HG02678 (cell line): ENCODE data around the gene RELA.

Experiments used
- ATAC-seq: cut with Tn5 transposase; IDR thresholded peaks from one replicate; pipeline ENCODE4 v1.9.1; 2021; ENCODE audit warnings: mild to moderate bottlenecking, moderate library complexity; ENCODE audit not compliant: unreplicated experiment

RELA gene

DNA sequence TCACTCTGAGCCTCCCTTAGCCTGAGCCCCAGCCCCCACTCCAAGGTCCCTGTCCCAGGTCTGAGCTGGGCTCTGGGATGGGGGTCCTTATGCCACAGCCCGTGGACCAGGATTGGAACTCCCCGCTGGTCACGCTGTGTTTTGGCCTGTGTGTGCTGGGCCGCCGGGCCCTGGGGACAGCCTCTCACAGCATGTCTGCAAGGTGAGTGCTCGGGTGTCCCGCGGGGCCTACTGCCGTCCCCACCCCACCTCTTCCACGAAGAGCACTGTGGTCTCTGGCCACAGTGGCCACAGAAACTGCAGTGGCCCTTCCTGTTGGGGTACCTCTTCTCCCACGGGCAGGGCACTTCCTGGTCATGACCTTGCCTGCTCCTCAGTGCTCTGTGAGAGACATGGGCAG, 28.3 kb downstream of the RELA start:
- ATAC-seq = no peak

DNA sequence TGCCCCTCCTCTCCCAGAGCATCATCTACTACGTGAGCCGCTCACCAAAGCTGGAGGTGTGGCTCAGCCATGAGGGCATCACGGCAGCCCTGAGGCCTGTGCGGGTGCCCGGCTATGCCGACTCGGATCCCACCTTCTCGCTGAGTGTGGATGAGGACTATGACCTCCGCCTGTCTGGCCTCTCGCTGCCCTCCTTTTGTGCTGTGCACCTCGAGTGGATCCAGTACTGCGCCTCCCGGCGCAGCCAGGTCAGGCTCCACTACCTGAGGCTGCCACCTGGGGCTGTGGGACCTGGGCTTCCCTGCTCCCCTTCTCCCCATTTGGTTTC, 28.6 kb downstream of the RELA start:
- no peak for ATAC-seq

DNA sequence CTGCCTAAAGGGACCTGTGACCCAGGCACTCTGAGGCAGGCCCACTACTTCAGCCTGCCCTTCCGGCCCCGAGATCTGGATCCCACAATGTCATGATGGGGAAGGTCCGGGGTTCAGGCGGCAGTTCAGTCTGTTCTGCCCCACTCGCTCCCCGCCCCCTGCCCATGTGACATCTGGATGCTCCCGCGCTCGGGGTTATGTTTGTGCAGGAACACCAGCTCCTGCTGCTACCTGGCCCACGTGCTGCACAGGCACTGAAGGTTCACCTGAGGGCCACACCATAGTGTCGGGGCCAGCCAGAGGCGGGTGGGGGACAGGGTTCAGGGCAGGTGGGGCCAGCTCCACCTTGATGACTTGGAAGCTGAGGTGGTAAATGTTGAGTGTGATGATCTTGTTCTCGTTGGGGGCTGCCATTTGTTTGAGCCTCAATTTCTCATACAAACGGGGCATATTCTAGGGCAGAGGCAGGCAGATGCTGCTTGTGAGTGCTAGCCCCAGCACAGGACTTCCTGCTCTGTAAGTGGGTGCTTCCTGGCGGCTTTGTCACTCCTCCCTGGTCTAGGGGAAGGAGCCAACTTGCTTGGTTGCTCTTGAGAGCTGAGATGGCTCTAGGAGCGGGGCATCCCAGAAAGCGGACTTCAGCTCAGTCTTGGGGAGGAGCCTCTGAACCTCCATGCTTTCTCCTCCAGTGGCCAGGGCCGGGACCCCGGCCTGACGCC, 29.2 kb downstream of the RELA start:
- ATAC-seq = no peak

DNA sequence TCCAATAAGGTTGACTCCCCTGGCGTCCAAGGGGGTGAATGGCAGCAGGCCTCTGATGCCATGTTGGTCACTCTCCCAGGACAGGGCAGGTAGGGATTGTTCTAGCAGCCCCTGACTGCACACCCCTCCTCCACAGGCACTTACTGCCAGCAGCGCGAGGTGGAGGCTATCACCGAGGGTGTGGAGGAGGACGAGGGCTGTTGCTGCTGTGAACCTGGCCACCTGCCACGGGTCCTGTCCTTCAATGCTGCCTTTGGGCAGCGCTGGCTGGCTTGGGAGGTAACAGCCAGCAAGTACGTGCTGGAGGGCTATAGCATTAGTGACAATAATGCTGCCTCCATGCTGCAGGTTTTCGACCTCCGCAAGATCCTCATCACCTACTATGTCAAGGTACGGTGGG, 32.5 kb downstream of the RELA start:
- ATAC-seq = no peak

DNA sequence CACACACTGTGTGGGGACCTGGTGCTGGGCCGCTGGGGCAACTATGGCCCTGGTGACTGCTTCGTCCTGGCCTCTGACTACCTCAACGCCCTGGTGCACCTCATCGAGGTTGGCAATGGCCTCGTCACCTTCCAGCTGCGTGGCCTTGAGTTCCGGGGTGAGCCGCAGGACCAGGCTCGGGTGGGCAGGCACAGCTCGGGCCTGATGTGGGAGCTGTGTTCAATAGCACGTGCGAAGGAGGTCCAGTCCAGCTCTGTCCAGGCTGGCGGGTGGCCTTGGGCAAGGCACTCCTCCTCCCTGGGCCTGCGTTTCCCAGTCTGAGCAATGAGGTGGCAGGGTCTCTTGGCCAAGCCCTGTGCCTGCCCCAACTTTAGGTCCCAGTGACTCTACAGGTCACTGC, 33.1 kb downstream of the RELA start:
- no peak for ATAC-seq

DNA sequence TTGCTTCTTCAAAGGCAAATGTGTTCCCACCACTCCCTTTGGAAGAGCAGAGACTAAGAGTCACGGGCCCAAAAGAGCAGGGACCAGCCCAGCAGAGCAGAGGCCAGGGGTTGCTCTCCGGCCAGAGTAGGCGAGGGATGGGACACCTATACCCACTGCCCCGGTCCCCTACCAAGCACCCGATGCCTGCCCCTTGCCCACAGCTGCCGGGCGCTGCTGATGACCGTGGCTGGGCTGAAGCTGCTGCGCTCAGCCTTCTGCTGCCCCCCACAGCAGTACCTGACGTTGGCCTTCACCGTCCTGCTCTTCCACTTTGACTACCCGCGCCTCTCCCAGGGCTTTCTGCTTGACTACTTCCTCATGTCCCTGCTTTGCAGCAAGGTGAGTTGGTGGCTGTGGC, 35.5 kb downstream of the RELA start:
- no peak for ATAC-seq

DNA sequence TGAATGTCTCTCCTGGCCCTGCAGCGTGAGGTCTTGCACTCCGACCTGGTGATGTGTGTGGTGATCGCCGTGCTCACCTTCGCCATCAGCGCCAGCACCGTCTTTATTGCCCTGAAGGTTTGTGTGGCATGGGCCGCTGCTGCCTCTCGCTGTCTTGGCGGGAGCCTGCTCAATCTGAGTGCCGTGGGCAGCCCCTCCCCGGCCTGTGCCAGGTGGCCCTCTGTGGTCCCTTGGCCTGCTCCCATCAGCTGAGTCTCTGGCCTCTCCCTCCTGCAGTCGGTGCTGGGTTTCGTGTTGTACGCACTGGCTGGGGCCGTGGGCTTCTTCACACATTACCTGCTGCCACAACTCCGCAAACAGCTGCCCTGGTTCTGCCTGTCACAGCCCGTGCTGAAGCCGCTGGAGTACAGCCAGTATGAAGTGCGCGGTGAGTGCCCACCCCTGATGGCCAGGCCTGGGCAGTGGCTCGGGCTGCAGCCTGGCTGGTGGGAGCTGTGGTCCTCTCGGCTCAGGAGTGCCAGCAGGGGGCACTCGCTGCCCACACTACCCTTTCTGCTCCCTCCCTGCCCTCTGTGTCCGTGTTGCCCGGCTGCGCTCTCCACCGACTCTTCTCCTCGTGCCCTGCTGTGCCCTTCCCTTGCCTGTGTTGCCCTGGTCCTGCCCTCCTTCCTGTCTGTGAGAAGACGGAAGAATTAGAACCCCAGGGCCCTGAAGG, 36.9 kb downstream of the RELA start:
- no peak for ATAC-seq

DNA sequence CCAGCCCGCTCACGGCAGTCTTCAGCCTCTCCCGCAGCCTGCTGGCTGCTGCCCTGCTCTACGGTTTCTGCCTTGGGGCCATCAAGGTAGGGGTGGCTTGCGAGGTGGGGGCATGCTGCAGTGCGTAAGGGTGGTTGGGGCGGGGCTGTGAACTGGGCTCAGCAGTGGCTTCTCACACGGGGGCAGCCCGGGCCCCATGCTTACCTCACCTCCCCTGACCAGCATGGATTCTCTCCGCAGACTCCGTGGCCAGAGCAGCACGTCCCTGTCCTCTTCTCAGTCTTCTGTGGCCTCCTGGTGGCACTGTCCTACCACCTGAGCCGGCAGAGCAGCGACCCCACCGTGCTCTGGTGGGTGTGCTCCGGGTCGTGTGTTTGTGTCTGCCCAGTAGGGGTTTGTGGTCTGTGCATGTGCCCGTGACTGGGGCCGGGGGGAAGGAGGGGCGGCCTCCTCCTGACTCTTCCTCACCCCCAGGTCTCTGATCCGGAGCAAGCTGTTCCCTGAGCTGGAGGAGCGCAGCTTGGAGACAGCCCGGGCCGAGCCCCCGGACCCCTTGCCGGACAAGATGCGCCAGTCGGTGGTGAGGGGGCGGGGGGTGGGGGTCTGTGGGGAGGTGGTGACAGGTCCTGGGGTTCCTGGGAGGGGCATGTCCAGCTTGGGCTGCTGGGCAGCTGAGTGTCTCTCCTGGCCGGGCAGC, 37.6 kb downstream of the RELA start:
- no peak for ATAC-seq

DNA sequence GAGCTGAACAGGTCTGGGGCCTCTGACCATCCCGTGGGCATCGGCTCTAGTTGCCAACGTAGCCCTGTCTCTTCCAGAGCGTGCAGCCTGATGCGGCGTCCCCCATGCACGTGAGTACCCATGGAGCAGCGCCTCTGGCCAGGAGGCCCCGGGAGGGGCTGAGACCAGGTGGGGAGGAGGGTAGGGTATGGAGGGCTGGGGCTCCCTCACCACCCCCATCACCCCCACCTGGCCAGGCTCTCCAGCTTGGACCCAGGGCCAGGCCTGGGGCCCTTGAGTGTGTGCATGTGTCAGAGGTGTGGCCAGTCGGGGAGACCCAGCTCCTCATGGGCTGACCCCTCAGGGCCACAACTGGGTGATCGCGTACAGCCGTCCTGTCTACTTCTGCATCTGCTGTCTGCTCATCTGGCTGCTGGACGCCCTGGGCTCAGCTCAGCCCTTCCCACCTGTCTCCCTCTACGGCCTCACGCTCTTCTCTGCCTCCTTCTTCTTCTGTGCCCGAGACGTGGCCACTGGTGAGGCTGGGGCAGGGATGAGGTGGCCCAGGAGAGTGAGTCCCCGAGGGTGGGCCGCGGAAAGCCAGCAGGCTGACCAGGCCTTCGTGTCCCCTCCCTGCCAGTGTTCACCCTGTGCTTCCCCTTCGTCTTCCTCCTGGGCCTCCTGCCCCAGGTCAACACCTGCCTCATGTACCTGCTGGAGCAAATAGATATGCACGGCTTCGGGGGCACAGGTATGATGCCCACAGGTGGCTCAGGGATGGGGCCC, 38.7 kb downstream of the RELA start:
- no peak for ATAC-seq

DNA sequence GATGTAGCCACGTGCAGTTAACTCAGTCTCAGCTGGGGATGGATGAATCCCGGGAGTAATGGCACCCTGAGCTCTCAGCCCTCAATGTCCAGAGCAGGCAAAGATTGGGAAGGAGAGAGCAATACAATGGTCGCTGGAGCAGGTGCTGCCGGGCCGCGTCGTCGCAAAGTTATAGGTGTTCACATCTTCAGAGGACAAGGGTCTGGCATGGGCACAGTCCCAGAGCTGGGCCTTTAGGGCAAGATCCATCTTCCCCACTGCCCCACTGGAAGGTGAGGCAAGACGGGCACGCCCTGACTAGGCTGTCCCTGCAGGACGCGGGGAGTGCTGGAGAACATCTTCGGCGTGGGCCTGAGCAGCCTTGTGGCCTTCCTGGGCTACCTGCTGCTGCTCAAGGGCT, 39.5 kb downstream of the RELA start:
- ATAC-seq = no peak

DNA sequence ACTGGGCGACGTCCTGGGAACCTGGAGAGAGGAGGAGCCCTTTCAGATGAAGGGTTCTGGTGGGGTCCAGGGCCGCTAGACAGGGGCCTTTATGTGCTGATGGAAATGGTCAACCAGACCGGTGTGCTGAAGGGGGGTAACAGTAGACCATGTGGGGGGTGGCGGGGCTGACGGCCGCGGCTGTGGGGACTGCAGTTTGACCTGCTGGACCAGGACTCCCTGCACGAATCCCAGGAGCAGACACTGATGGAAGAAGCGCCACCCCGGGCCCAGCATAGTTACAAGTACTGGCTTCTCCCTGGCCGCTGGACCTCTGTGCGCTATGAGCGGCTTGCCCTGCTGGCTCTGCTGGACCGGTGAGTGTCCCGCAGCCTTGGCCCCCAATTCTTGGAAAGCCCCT, 40.7 kb downstream of the RELA start:
- no peak for ATAC-seq

DNA sequence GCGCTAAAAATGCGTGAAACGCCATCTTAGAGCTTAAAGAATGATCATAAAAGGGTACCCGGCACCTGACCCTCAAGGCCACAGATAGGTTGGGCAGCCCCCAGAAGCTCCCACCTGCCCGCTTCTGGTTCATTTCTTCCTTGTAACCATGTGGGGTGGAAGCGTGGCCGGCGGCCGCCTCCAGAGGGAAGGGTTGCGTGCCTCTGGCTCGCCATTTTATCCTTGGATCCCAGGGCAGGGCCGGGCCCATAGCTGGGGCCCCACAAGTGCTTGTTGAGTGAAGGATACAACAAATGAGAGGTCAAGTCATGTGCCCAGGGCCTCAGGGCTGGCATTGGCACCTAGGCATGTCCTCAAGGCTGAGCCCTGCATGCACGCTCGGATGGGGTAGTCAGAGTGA, 41.3 kb downstream of the RELA start:
- ATAC-seq = no peak

DNA sequence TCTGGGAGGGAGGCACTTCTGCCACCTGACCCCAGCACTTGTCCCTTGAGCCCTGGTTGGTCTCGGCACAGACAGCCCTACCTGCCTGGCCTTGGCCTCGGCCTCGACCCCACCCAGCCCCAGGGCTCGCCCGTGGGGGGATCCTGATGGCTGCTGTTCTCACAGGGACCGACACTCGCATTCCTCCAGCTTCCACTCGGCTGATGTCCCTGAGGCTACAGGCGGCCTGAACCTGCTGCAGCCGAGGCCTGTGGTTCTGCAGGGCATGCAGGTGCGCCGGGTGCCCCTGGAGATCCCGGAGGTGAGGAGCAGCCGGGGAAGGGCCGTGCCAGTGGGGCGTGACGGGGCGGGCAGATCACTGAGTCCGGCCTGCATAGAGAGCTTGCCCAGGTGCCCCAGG, 42.0 kb downstream of the RELA start:
- ATAC-seq = no peak

DNA sequence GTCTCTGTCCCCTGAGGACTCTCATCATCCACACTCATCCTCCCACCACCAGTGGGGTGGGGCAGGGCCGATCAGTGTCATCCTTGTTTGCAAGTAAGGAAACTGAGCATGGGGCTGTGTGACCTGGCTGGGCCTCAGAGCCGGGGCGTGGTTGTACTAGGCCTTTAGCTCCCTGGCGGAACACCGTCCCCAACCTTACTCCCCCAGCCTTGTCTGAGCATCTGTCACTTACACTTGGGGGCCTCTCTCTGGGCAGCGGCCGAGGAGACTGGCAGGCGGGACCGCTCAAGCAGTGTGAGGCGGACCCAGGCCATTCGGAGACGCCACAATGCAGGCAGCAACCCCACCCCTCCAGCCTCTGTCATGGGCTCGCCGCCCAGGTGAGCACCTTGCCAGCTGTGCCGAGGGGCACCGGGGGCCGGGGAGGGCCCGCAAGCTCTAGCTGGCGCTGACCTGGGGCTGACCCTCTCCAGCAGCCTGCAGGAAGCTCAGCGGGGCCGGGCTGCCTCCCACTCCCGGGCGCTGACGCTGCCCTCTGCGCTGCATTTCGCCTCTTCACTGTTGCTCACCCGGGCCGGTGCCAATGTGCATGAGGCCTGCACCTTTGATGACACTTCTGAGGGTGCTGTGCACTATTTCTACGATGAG, 43.3 kb downstream of the RELA start:
- no peak for ATAC-seq

DNA sequence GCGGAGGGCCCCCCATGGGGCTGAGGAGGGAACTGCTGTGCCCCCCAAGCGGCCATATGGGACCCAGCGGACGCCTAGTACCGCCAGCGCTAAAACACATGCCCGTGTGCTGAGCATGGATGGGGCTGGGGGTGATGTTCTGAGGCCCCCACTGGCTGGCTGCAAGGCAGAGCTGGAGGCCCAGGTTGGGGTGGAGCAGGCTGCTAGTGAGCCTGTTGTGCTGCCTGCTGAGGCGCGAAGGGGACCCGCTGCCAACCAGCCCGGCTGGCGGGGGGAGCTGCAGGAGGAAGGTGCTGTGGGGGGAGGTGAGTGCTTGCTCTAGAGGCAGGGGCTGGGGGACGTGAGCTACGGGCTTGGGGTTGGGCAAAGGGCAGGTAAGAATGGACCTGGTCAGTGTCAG, 44.0 kb downstream of the RELA start:
- ATAC-seq = no peak

DNA sequence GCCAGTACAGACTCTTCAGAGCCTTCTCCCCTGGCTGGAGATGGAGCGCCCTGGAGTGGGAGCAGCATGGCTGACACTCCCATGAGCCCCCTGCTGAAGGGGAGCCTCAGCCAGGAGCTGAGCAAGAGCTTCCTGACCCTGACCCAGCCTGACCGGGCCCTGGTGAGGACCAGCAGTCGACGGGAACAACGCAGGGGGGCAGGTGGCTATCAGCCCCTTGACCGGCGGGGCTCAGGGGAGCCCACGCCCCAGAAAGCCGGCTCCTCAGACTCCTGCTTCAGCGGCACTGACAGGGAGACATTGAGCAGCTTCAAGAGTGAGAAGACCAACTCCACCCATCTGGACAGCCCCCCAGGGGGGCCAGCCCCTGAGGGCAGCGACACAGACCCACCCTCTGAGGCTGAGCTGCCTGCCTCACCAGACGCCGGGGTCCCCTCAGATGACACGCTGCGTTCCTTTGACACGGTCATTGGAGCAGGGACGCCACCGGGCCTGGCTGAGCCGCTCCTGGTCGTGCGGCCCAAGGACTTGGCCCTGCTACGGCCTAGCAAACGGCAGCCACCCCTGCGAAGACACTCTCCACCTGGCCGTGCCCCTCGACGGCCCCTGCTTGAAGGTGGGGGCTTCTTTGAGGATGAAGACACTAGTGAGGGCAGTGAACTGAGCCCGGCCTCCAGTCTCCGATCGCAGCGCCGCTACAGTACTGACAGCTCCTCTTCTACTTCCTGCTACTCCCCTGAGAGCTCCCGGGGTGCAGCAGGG, 44.5 kb downstream of the RELA start:
- no peak for ATAC-seq

DNA sequence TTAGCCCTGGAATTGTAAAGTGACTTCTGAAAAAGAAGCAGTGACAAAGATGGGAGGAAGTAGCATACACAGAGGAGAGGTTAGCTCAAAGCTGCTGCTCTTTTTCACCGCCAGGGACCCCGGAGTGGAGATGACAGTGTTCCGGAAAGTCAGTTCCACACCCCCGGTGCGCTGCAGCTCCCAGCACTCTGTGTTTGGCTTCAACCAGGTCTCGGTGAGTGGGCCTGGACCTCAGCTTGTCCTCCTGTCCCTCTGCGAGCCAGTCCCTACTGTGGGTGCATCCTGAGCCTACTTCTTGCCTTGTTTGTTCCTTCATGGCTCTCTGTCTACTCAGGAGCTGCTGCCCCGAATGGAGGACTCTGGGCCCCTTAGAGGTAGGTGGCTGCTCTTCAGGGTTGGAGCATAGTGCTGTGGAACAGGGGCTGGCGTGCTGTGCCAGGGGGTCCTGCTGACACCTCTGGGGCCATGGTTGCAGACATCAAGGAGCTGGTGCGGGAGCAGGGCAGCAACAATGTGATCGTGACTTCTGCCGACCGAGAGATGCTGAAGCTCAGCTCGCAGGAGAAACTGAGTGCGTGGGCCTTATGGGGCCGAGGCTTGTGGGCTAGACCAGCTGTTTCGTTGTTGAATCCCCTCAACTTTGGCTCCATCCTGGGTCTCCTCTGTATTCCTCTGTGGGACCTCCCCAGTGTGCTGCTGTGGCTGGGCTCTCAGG, 45.4 kb downstream of the RELA start:
- no peak for ATAC-seq

DNA sequence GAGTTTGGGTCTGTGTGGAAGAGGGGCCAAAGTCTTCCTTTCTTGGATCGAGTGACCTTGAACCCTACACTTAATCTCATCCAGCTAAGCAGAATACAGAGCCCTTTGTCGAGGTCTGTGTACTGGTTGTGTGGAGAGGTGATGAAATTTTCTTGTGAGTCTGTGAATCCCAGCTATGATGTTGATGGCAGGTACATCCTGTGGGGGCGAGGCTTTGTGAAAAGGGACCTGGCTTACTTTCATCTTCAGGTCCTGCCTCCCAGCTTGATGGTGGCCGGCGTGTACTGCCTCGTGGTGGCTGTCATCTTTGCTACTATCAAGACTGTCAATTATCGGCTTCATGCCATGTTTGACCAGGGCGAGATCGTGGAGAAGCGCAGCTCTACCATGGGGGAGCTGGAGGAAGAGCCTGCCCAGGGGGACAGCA, 46.1 kb downstream of the RELA start:
- ATAC-seq = no peak

DNA sequence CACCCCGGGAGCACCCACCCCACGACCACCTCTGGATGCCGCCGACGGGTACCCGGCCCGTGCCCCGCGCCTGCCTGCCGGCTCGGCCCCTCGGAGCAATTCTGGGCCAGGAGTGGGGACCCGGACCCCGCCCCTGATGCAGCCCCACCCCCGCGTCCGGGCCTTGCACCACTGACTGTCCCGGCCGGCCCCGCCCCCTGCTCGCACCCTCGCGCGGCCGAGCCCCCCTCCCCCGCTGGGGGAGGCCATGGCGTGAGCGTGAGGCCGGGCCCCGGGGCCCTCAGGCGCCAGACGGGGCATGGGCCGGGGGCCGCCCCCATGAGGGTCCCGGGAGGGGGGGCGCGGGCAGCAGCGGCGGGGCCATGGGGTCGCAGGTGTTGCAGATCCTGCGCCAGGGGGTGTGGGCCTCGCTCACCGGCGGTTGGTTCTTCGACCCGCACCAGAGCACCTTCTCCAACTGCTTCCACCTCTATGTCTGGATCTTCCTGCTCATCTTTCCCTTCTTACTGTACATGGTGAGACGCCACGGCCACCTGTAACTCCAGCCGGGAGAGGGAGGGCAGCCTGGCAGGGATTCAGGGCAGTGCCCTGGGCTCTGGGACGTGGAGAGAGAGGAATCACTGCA, 46.7 kb downstream of the RELA start:
- ATAC-seq = no peak
